GM12878 (cell line): ENCODE results near the gene GNA14.
"Not testable (repeated sequence)": the region's sequence is repeated elsewhere in the genome, so short reads cannot be mapped to it uniquely, and the experiment has no call there.

Experiments
- CEBPB ChIP-seq, 2 experiments: fragments of 150-350 bp in 1 of 2; IDR thresholded peaks; 2 replicates each; pipeline ENCODE4 v1.6.1; 2012 to 2014; ENCODE audit warnings: low read depth in 2 of 2, low read length in 2 of 2, borderline replicate concordance in 1 of 2, inconsistent platforms in 1 of 2
- CTCF ChIP-seq, 3 experiments: IDR thresholded peaks in 2 of 3; conservative IDR thresholded peaks in 1 of 3; 2 replicates each; pipeline ENCODE4 v1.5.1; 2011; ENCODE audit warnings: low read depth in 3 of 3, low read length in 3 of 3, mild to moderate bottlenecking in 3 of 3, control low read depth in 2 of 3, moderate library complexity in 2 of 3, inconsistent platforms in 1 of 3, mixed read lengths in 1 of 3; ENCODE audit not compliant: control insufficient read depth in 2 of 3, insufficient read depth in 1 of 3; ENCODE audit errors: extremely low read depth in 1 of 3
- ETV6 ChIP-seq, 2 experiments: fragments of 450-650 bp in 1 of 2; IDR thresholded peaks in 1 of 2; conservative IDR thresholded peaks in 1 of 2; 2 replicates each; pipeline ENCODE4 v1.6.1; 2014; ENCODE audit warnings: antibody characterized with exemption in 1 of 2, borderline replicate concordance in 1 of 2, low read depth in 1 of 2, mild to moderate bottlenecking in 1 of 2, moderate library complexity in 1 of 2
- NRF1 ChIP-seq: conservative IDR thresholded peaks from 2 replicates; pipeline ENCODE4 v1.6.1; 2011; ENCODE audit warnings: mild to moderate bottlenecking, low read depth, low read length, improper control_type of control experiment
- POLR2A ChIP-seq: IDR thresholded peaks from 2 replicates; pipeline ENCODE4 v1.6.1; 2011; ENCODE audit warnings: low read depth, mild to moderate bottlenecking, low read length
- POU2F2 ChIP-seq: IDR thresholded peaks from 3 replicates; pipeline ENCODE4 v1.6.1; 2011; ENCODE audit warnings: low read depth, mild to moderate bottlenecking, low read length, borderline replicate concordance
- SKIL ChIP-seq: fragments of 450-650 bp; IDR thresholded peaks from 2 replicates; pipeline ENCODE4 v1.6.1; 2017; ENCODE audit warnings: mild to moderate bottlenecking, low read depth, inconsistent platforms; ENCODE audit not compliant: poor library complexity, severe bottlenecking
- SPI1 ChIP-seq: IDR thresholded peaks from 2 replicates; pipeline ENCODE4 v1.6.1; 2011; ENCODE audit warnings: low read depth, mild to moderate bottlenecking, low read length, moderate library complexity, borderline replicate concordance; ENCODE audit not compliant: insufficient read depth
- TCF12 ChIP-seq: IDR thresholded peaks from 2 replicates; pipeline ENCODE4 v1.6.1; 2011; ENCODE audit warnings: low read depth, mild to moderate bottlenecking, low read length

- not testable (repeated sequence) for TF ChIP-seq CTCF (IDR thresholded peaks at IDR 0.05 in 2 of 3, conservative IDR thresholded peaks at IDR 0.05 in 1 of 3; ENCODE audit: control insufficient read depth in 2 of 3, extremely low read depth in 1 of 3, insufficient read depth in 1 of 3, low read depth in 3 of 3, low read length in 3 of 3); NRF1; CEBPB (IDR thresholded peaks at IDR 0.05; ENCODE audit: borderline replicate concordance in 1 of 2, low read depth in 2 of 2, low read length in 2 of 2); POLR2A; ETV6 (conservative IDR thresholded peaks at IDR 0.05 in 1 of 2, IDR thresholded peaks at IDR 0.05 in 1 of 2; ENCODE audit: borderline replicate concordance in 1 of 2, low read depth in 1 of 2); POU2F2; SKIL; SPI1; TCF12
Measured at GRCh38 chr9:77690119-77690518, 42.0 kb upstream of the GNA14 start.
